Prostate gland (tissue), 2 donors: ENCODE measurements around the gene CSTF3. TPM values are rescaled to one million over a fixed set of nuclear protein-coding genes. Genes with fewer than 3 reads are reported as not detected.

Experiments used
- DNase-seq: peaks from one replicate; pipeline ENCODE4 v3.0.0-alpha.2; 2019; ENCODE audit warnings: low spot score
- H3K27ac ChIP-seq, 2 donors: fragments of 200-600 bp; sonication (generic); 2 replicates each; pipeline ENCODE4 v1.5.1; 2017 to 2019
- H3K27me3 ChIP-seq: fragments of 200-600 bp; sonication (generic); replicated peaks from 2 replicates; pipeline ENCODE4 v1.5.1; 2019; ENCODE audit not compliant: insufficient read depth
- H3K36me3 ChIP-seq, 2 donors: fragments of 200-600 bp; sonication (generic); 1 replicate in 1 of 2; 2 replicates in 1 of 2; pipeline versions ENCODE4 v1.5.1 to v1.8.1; 2017 to 2019
- H3K4me1 ChIP-seq: fragments of 200-600 bp; sonication (generic); replicated peaks from 2 replicates; pipeline ENCODE4 v1.5.1; 2019
- H3K4me3 ChIP-seq, 2 donors: fragments of 200-600 bp; sonication (generic); 2 replicates each; pipeline ENCODE4 v1.5.1; 2017 to 2019
- H3K9me3 ChIP-seq: fragments of 200-600 bp; sonication (generic); 2 replicates; pipeline ENCODE4 v1.5.1; 2017
- POLR2A ChIP-seq: fragments of 450-650 bp; IDR thresholded peaks from one replicate; pipeline ENCODE4 v1.6.1; 2016; ENCODE audit warnings: antibody characterized with exemption, mild to moderate bottlenecking
- POLR2AphosphoS5 ChIP-seq: sonication (generic); formaldehyde crosslinking; IDR thresholded peaks from one replicate; pipeline ENCODE4 v1.6.1; 2017; ENCODE audit warnings: antibody characterized with exemption
- WGBS: methylation state at CpG from one replicate; pipeline ENCODE4 v1.1.5; 2018; 5-methylcytosine and 5-hydroxymethylcytosine counted together
- intact Hi-C: fragments of 100-400 bp; cut with DNase I; formaldehyde crosslinking; loops from one replicate; pipeline ENCODE4 v1.14.2; 2022
- total RNA-seq, 2 donors: library from RNA; depleted of rRNA; stranded (reverse); fragments of >200 nt; gene quantifications; one replicate each; pipeline ENCODE4 v1.1.0, GENCODE V29; 2016
- TF ChIP-seq, protein P1 (sequence below), 4 experiments: fragments of 200-600 bp in 2 of 4; fragments of 450-650 bp in 2 of 4; sonication (generic) in 2 of 4; IDR thresholded peaks; 1 replicate in 3 of 4; 2 replicates in 1 of 4; pipeline ENCODE4 v1.5.1; 2016 to 2019; ENCODE audit warnings: antibody characterized with exemption in 4 of 4, mild to moderate bottlenecking in 2 of 4, moderate library complexity in 2 of 4

CSTF3 gene
- total RNA-seq, 2 donors from 2014 or later: 12.5 to 13.3 TPM

DNA sequence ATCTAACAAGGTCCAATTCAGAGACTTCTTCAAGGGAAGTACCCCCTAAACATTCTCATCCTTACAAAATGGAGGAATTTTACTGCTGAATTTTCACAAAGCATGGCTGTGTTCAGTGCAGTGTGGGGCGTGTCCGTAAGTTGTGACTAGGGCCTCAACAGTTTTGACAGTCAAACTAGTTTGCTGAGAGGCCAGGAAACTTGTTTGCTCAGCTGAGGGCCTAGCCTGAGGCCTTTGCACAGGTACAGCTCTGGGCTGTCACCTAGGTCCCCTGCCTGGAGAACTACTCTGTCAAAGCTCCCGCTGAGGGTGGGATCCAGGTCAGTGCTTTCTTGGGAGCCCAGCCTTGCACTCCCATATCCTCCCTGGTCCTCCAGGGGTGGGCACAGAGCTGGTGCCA is 94.0 kb downstream of the CSTF3 start:
- DNase-seq: no peak
- Histone ChIP-seq H3K27me3 (no peaks in the 10 kb centered on the region), H3K27ac (no peak overlapping the region), H3K36me3 (peaks cover 0 to 6% of the 10 kb centered on the region in 2 donors), H3K4me3 (no peak overlapping the region), H3K9me3 (no peaks in the 10 kb centered on the region), H3K4me1 (peaks cover 7% of the 10 kb centered on the region)
- intact Hi-C loops: loop anchor here (10.0 kb wide), 1 partner anchor 262 kb away; no protein-coding TSS in a partner anchor
- TF ChIP-seq, protein P1, sequence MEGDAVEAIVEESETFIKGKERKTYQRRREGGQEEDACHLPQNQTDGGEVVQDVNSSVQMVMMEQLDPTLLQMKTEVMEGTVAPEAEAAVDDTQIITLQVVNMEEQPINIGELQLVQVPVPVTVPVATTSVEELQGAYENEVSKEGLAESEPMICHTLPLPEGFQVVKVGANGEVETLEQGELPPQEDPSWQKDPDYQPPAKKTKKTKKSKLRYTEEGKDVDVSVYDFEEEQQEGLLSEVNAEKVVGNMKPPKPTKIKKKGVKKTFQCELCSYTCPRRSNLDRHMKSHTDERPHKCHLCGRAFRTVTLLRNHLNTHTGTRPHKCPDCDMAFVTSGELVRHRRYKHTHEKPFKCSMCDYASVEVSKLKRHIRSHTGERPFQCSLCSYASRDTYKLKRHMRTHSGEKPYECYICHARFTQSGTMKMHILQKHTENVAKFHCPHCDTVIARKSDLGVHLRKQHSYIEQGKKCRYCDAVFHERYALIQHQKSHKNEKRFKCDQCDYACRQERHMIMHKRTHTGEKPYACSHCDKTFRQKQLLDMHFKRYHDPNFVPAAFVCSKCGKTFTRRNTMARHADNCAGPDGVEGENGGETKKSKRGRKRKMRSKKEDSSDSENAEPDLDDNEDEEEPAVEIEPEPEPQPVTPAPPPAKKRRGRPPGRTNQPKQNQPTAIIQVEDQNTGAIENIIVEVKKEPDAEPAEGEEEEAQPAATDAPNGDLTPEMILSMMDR (IDR thresholded peaks at IDR 0.05): no peak
- TF ChIP-seq POLR2A (no peak), POLR2AphosphoS5 (no peak)
- WGBS: 95% methylated on average over 3 of the region's 3 CpGs

DNA sequence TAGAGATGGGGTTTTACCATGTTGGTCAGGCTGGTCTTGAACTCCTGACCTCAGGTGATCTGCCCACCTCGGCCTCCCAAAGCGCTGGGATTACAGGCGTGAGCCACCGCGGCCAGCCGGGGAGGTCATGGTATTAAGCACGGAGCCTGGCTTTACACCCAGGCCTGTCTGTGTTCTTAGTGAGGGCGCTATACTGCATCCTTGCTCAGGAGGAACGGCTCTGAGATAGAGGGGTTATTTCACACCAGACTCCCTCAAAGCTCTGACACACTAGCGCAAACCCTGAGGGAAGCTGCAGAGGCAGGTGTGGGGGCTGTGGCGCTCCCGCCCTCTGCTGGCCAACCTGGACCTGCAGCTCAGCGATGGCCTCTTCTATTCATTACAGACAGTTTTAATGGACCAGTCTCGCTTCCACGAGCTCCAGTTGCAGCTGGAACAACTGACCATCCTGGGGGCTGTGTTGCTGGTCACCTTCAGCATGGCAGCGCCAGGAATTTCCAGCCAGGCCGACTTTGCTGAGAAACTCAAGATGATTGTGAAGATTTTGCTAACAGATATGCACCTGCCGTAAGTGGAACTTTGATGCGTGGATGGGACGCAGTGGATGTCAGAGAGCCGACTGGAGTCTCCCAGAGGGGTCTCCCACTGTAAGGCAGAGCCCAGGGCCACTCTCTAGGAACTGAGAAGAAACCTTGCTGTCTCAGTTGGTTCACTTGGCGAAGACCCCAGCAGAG is 95.7 kb downstream of the CSTF3 start:
- Histone ChIP-seq H3K27ac (no peak overlapping the region), H3K4me1 (peaks cover 7% of the 10 kb centered on the region), H3K27me3 (no peaks in the 10 kb centered on the region), H3K36me3 (peaks cover 0 to 6% of the 10 kb centered on the region in 2 donors), H3K4me3 (no peak overlapping the region), H3K9me3 (no peaks in the 10 kb centered on the region)
- TF ChIP-seq POLR2A: no peak
- TF ChIP-seq, protein P1 (IDR thresholded peaks at IDR 0.05): peak; percentile 66 to 91 (median 88)
- peak; percentile 11 for TF ChIP-seq POLR2AphosphoS5
- WGBS: 63% methylated on average over 22 of the region's 22 CpGs
- DNase-seq: peak; percentile 67
- intact Hi-C loops: loop anchor here (2.0 to 10.0 kb wide), 2 partner anchors 105 to 261 kb away; no protein-coding TSS in a partner anchor

DNA sequence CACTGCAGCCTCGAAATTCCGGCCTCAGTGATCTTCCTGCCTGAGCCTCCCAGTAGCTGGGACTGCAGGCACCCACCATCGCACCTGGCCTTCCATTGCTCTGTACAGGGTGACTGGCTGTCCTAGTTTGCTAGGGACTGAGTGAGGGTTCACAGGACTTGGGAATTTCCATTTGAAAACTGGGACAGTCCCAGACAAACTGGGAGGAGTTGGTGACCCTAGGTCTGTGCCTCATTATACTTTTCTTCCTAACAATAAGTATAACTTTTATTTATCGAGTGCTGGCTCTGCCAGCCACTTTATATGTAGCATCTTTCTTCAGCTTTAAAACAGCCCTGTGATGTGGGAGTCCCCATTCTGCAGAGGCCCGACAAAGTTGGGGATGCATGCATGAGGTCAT is 96.4 kb downstream of the CSTF3 start:
- Histone ChIP-seq H3K27me3 (no peaks in the 10 kb centered on the region), H3K27ac (peak overlapping the region in 1 of 2 donors; percentile 33), H3K4me3 (no peak overlapping the region), H3K4me1 (peaks cover 7% of the 10 kb centered on the region), H3K9me3 (no peaks in the 10 kb centered on the region), H3K36me3 (peaks cover 0 to 2% of the 10 kb centered on the region in 2 donors)
- intact Hi-C loops: loop anchor here (2.0 to 10.0 kb wide), 2 partner anchors 104 to 260 kb away; no protein-coding TSS in a partner anchor
- DNase-seq: no peak
- TF ChIP-seq POLR2A: no peak
- no peak for TF ChIP-seq POLR2AphosphoS5
- TF ChIP-seq, protein P1 (IDR thresholded peaks at IDR 0.05): no peak
- WGBS: 88% methylated on average over 5 of the region's 5 CpGs

DNA sequence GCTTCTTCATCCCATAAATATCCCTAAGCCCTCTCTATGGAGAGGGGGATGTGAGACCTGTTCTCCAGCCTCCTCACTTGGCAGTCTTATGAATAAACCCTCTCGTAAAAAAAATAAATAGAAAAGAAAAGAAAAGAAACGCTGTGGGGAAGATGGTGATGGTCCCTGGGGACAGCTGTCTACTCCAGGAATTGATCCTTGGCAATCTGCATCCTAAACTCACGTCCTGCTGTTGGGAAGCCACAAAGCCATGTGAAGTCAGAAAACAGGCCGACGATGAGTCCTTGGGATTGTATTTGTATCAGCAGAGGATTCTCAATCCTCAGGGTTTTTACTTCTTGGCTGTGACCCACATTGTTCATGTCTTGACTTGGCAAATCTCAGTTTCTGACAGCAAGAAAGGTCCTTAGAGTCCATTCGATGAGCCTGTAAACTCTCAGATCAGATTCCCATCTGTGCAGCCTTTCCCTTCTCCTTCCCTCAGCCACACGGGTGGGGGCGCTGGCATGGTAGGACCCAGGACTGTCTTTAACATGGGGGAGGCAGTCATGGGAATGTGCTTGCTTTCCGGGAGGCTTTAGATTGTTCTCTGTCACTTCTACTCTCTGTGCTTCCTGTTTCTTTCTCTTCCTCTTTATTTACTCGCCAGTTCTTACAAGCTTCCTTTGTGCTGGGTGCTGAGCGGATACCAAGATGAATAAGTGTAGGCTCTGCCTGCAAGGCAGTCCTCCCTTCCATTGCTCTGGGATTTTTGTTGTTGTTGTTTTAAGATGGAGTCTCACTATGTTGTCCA is 97.1 kb downstream of the CSTF3 start:
- TF ChIP-seq POLR2A: no peak
- peak; percentile 17 for TF ChIP-seq POLR2AphosphoS5
- Histone ChIP-seq H3K27me3 (no peaks in the 10 kb centered on the region), H3K4me3 (no peak overlapping the region), H3K9me3 (no peaks in the 10 kb centered on the region), H3K36me3 (no peaks in the 10 kb centered on the region), H3K4me1 (peaks cover 7% of the 10 kb centered on the region), H3K27ac (peak overlapping the region; percentile 33 to 45)
- intact Hi-C loops: loop anchor here (2.0 to 10.0 kb wide), 2 partner anchors 103 to 259 kb away; no protein-coding TSS in a partner anchor
- DNase-seq: no peak
- WGBS: 16% methylated on average over 11 of the region's 11 CpGs

DNA sequence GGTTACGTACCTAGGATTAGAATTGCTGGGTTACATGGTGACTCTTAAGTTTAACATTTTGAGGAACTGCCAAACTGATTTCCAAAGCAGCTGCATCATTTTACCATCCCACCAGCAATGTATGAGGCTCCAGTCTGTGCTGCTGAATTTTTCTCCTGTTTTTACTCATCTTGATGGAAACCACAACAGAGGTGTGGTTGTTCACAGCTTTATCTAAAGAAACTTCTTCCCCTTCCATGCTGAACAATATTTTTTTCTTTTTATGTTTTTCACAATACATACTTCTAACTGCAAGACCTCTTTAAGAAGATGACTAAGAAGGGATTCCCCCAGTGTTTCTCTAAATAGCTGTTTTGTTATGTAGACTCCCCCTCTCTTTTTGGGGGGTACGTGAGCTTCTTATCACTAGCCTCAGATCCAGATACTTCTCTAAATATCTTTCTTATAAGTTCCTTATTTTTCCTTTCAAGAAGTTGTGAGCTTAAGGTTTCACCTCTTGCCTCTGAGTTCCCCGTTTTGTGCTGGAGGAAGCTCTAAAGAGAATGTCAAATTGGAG is 97.9 kb downstream of the CSTF3 start:
- H3K27me3 ChIP-seq: no peaks in the 10 kb centered on the region
- intact Hi-C loops: loop anchor here (10.0 kb wide), 1 partner anchor 259 kb away; no protein-coding TSS in a partner anchor
- TF ChIP-seq, protein P1 (IDR thresholded peaks at IDR 0.05): no peak
- TF ChIP-seq POLR2A (no peak), POLR2AphosphoS5 (no peak)
- peaks cover 7% of the 10 kb centered on the region for H3K4me1 ChIP-seq
- no peaks in the 10 kb centered on the region for H3K9me3 ChIP-seq
- peak overlapping the region; percentile 33 to 45 for H3K27ac ChIP-seq
- H3K36me3 ChIP-seq: no peaks in the 10 kb centered on the region
- no peak overlapping the region for H3K4me3 ChIP-seq
- WGBS: 40% methylated on average over 3 of the region's 3 CpGs
- DNase-seq: no peak
